IPS-18a (cell line): ENCODE results near the gene UTS2B.

Experiments
- H3K27ac ChIP-seq: one replicate; pipeline ENCODE4 v1.5.1; 2013; ENCODE audit warnings: low read length
- H3K27me3 ChIP-seq: one replicate; pipeline ENCODE4 v1.6.1; 2013; ENCODE audit warnings: mild to moderate bottlenecking, low read length; ENCODE audit not compliant: control insufficient read depth, insufficient read depth
- H3K36me3 ChIP-seq: one replicate; pipeline ENCODE4 v1.6.1; 2013; ENCODE audit warnings: low read depth, low read length; ENCODE audit not compliant: control insufficient read depth
- H3K4me1 ChIP-seq: one replicate; pipeline ENCODE4 v1.6.1; 2013; ENCODE audit warnings: low read depth, low read length; ENCODE audit not compliant: control insufficient read depth
- H3K4me3 ChIP-seq: one replicate; pipeline ENCODE4 v1.5.1; 2013; ENCODE audit warnings: low read length
- H3K9ac ChIP-seq: one replicate; pipeline ENCODE4 v1.6.1; 2013; ENCODE audit warnings: mild to moderate bottlenecking, low read length, moderate library complexity
- H3K9me3 ChIP-seq: one replicate; pipeline ENCODE4 v1.6.1; 2013; ENCODE audit warnings: low read depth, low read length; ENCODE audit not compliant: control insufficient read depth

Gene UTS2B

GRCh38 chr3:191362524-191363090 is 32.3 kb upstream of the UTS2B start:
- Histone ChIP-seq H3K9me3 (no peaks in the 10 kb centered on the region), H3K4me3 (no peak overlapping the region), H3K9ac (no peak overlapping the region), H3K27me3 (no peaks in the 10 kb centered on the region), H3K36me3 (peaks cover 3% of the 10 kb centered on the region), H3K4me1 (peaks cover 34% of the 10 kb centered on the region), H3K27ac (no peak overlapping the region)

- Histone ChIP-seq H3K9me3 (no peaks in the 10 kb centered on the region), H3K27me3 (no peaks in the 10 kb centered on the region), H3K36me3 (peaks cover 3% of the 10 kb centered on the region), H3K4me1 (peaks cover 28% of the 10 kb centered on the region), H3K27ac (no peak overlapping the region), H3K9ac (no peak overlapping the region), H3K4me3 (no peak overlapping the region)
Observed at GRCh38 chr3:191362037-191362436, 31.7 kb upstream of the UTS2B start.

- peaks cover 3% of the 10 kb centered on the region for H3K36me3 ChIP-seq
- H3K27ac ChIP-seq = no peak overlapping the region
- H3K27me3 ChIP-seq = no peaks in the 10 kb centered on the region
- H3K9me3 ChIP-seq = no peaks in the 10 kb centered on the region
- H3K4me3 ChIP-seq = no peak overlapping the region
- peaks cover 31% of the 10 kb centered on the region for H3K4me1 ChIP-seq
- no peak overlapping the region for H3K9ac ChIP-seq
Observed at GRCh38 chr3:191361456-191361855, 31.1 kb upstream of the UTS2B start.

GRCh38 chr3:191360620-191361019 is 30.3 kb upstream of the UTS2B start:
- H3K4me3 ChIP-seq = no peak overlapping the region
- no peaks in the 10 kb centered on the region for H3K9me3 ChIP-seq
- no peak overlapping the region for H3K27ac ChIP-seq
- H3K4me1 ChIP-seq = peaks cover 27% of the 10 kb centered on the region
- H3K27me3 ChIP-seq = no peaks in the 10 kb centered on the region
- H3K9ac ChIP-seq = no peak overlapping the region
- H3K36me3 ChIP-seq = peaks cover 3% of the 10 kb centered on the region

DNA sequence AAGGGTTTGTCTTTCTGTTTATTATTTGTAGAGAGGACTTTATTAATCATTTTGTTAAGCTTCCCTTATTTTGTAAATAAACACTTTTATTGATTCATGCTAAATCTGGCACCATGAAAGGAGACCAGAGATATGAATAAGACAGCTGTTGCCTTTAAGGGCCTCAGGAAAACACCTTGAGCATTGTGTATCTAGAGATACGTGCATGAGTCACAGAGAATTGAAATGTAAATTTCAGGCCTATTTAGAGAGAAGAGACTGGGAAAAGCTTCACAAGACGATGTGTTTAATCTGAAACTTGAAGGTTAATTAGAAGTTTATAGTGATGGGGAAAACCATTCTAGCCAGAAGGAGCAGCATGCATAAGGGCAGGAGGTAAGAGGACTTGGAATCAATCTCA is 28.6 kb upstream of the UTS2B start:
- peak overlapping the region; percentile 2 for H3K27ac ChIP-seq
- no peaks in the 10 kb centered on the region for H3K9me3 ChIP-seq
- peaks cover 3% of the 10 kb centered on the region for H3K36me3 ChIP-seq
- no peaks in the 10 kb centered on the region for H3K27me3 ChIP-seq
- H3K9ac ChIP-seq = no peak overlapping the region
- peaks cover 23% of the 10 kb centered on the region for H3K4me1 ChIP-seq
- no peak overlapping the region for H3K4me3 ChIP-seq

DNA sequence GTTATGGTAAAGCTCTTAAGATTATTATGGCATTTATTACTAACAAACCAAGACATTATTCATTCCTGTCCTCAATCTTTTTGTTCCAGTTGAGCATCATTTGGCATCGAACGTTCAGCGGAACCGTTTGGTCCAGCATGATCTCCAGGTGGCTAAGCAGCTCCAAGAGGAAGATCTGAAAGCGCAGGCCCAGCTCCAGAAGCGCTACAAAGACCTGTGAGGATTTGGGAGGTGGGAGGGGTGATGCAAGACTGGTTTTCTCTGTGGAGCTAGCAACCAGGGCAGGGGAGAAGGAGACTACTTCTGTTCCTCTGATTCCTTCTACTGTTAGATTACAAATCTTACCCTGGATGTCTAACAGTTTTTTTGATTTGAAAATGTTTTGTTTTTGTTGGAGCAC is 27.6 kb upstream of the UTS2B start:
- H3K27me3 ChIP-seq = no peaks in the 10 kb centered on the region
- H3K9ac ChIP-seq = no peak overlapping the region
- H3K4me1 ChIP-seq = peaks cover 26% of the 10 kb centered on the region
- H3K9me3 ChIP-seq = no peaks in the 10 kb centered on the region
- peaks cover 3% of the 10 kb centered on the region for H3K36me3 ChIP-seq
- H3K27ac ChIP-seq = no peak overlapping the region
- no peak overlapping the region for H3K4me3 ChIP-seq

- Histone ChIP-seq H3K4me1 (peaks cover 28% of the 10 kb centered on the region), H3K9me3 (no peaks in the 10 kb centered on the region), H3K27me3 (no peaks in the 10 kb centered on the region), H3K9ac (no peak overlapping the region), H3K36me3 (no peaks in the 10 kb centered on the region), H3K4me3 (no peak overlapping the region), H3K27ac (no peak overlapping the region)
Observed at GRCh38 chr3:191356631-191357439, 26.5 kb upstream of the UTS2B start.

GRCh38 chr3:191355406-191355805 is 25.1 kb upstream of the UTS2B start:
- Histone ChIP-seq H3K9me3 (no peaks in the 10 kb centered on the region), H3K36me3 (no peaks in the 10 kb centered on the region), H3K4me3 (no peak overlapping the region), H3K9ac (no peak overlapping the region), H3K4me1 (peaks cover 28% of the 10 kb centered on the region), H3K27ac (no peak overlapping the region), H3K27me3 (no peaks in the 10 kb centered on the region)

- Histone ChIP-seq H3K9ac (no peak overlapping the region), H3K9me3 (no peaks in the 10 kb centered on the region), H3K4me1 (peaks cover 13% of the 10 kb centered on the region), H3K4me3 (no peak overlapping the region), H3K36me3 (no peaks in the 10 kb centered on the region), H3K27me3 (no peaks in the 10 kb centered on the region), H3K27ac (no peak overlapping the region)
Observed at GRCh38 chr3:191353022-191353777, 22.9 kb upstream of the UTS2B start.

DNA sequence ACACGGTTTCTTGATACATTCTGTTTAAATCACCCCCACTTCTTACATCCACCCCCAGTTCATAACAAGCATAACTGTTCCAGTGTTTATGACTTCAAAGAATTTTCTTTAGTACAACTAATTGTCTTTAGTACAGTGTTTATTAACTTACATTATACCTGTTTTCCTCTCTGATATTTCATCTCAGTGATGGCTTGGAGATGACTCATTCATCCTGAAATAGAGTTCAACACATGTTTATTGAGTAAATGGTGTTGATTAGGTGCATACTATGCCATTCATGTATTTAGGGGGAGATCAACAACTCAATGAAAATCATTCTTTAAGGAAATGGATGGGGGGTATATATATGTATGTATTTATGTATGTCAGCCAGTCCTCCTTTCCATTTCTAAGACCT is 21.7 kb upstream of the UTS2B start:
- no peaks in the 10 kb centered on the region for H3K9me3 ChIP-seq
- H3K4me1 ChIP-seq = peaks cover 7% of the 10 kb centered on the region
- no peak overlapping the region for H3K9ac ChIP-seq
- no peaks in the 10 kb centered on the region for H3K36me3 ChIP-seq
- H3K27me3 ChIP-seq = no peaks in the 10 kb centered on the region
- no peak overlapping the region for H3K27ac ChIP-seq
- no peak overlapping the region for H3K4me3 ChIP-seq

DNA sequence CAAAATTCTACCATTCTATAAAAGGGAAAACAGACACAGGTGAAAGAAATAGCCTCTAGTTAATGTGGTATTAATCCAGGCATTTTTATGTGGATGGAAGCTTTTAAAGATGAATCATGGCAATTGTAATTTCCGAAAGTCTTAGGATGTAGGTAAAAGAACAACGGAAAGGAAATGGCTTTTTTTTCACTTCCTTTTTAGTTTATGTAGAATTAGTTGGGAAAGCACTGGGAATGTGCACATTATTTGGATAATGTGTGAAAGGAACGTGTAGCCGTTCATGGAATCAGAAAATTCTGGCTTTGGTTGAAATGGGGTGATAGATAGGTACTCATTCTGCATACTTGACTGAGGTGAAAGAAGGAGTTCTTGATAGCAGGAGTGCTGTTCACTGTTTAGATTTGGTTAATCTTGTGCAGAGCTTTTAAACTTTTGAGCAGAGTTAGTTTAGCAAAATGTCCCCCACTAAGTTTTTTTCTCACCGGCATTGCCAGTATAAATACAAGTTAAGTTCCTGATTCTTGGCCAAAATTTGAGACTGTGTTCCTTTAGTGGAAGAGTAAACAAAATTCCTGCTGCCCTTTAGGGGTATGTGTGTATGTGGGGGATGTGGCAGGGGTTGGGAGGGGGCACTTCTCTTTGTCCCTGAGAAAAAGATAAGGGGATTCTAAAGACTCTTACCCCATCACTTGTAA is 20.2 kb upstream of the UTS2B start:
- Histone ChIP-seq H3K4me3 (no peak overlapping the region), H3K27me3 (no peaks in the 10 kb centered on the region), H3K9me3 (no peaks in the 10 kb centered on the region), H3K27ac (no peak overlapping the region), H3K4me1 (peaks cover 4% of the 10 kb centered on the region), H3K9ac (no peak overlapping the region), H3K36me3 (no peaks in the 10 kb centered on the region)
